Hepatocyte (in vitro differentiated cells): ENCODE measurements around the gene PSPN. TPM values are rescaled to one million over a fixed set of nuclear protein-coding genes. Genes with fewer than 3 reads are reported as not detected.

Experiments
- DNase-seq: peaks from one replicate; pipeline ENCODE4 v3.0.0-alpha.2; 2016; ENCODE audit warnings: low spot score
- H2AFZ ChIP-seq: fragments of 200-600 bp; sonication (generic); 2 replicates; pipeline ENCODE4 v1.6.0; 2016; ENCODE audit warnings: antibody characterized with exemption, mild to moderate bottlenecking
- H3K27ac ChIP-seq: fragments of 200-600 bp; sonication (generic); 2 replicates; pipeline ENCODE4 v1.5.1; 2016; ENCODE audit warnings: mild to moderate bottlenecking
- H3K27me3 ChIP-seq: fragments of 200-600 bp; sonication (generic); 2 replicates; pipeline ENCODE4 v1.6.1; 2016
- H3K36me3 ChIP-seq: fragments of 200-600 bp; sonication (generic); replicated peaks from 2 replicates; pipeline ENCODE4 v1.5.1; 2016; ENCODE audit warnings: low read depth; ENCODE audit not compliant: insufficient read depth
- H3K4me1 ChIP-seq: fragments of 200-600 bp; sonication (generic); 2 replicates; pipeline ENCODE4 v1.5.1; 2016; ENCODE audit warnings: mild to moderate bottlenecking, moderate library complexity; ENCODE audit not compliant: insufficient read depth
- H3K4me2 ChIP-seq: fragments of 200-600 bp; sonication (generic); 2 replicates; pipeline ENCODE4 v1.6.0; 2016
- H3K4me3 ChIP-seq: fragments of 200-600 bp; sonication (generic); 2 replicates; pipeline ENCODE4 v1.5.1; 2016; ENCODE audit warnings: mild to moderate bottlenecking
- H3K79me2 ChIP-seq: fragments of 200-600 bp; sonication (generic); 2 replicates; pipeline ENCODE4 v1.6.0; 2017; ENCODE audit warnings: mild to moderate bottlenecking
- H3K9me2 ChIP-seq: fragments of 200-600 bp; sonication (generic); replicated peaks from 2 replicates; pipeline ENCODE4 v1.6.0; 2017; ENCODE audit warnings: mild to moderate bottlenecking; ENCODE audit not compliant: insufficient read depth
- H3K9me3 ChIP-seq: fragments of 200-600 bp; sonication (generic); 2 replicates; pipeline ENCODE4 v1.5.1; 2016; ENCODE audit warnings: low read depth, mild to moderate bottlenecking
- H4K20me1 ChIP-seq: fragments of 200-600 bp; sonication (generic); 2 replicates; pipeline ENCODE4 v1.6.0; 2016; ENCODE audit warnings: mild to moderate bottlenecking; ENCODE audit not compliant: insufficient read depth, poor library complexity, severe bottlenecking
- EZH2 ChIP-seq: fragments of 200-600 bp; sonication (generic); IDR thresholded peaks from 2 replicates; pipeline ENCODE4 v1.6.1; 2016; ENCODE audit warnings: antibody characterized with exemption, mild to moderate bottlenecking, borderline replicate concordance
- EZH2phosphoT487 ChIP-seq: fragments of 200-600 bp; sonication (generic); IDR thresholded peaks from one replicate; pipeline ENCODE4 v1.6.1; 2018; ENCODE audit warnings: antibody characterized with exemption, mild to moderate bottlenecking, low read depth, moderate library complexity; ENCODE audit not compliant: unreplicated experiment, severe bottlenecking
- WGBS: methylation state at CpG from one replicate; pipeline ENCODE4 v1.1.6; 2016; ENCODE audit warnings: low lambda C conversion rate; ENCODE audit errors: missing lambda C conversion rate; 5-methylcytosine and 5-hydroxymethylcytosine counted together
- polyA plus RNA-seq: library from polyadenylated mRNA; unstranded; fragments of >200 nt; fragmentation: Nextera tagmentation; extraction: Ambion mirVana; gene quantifications from 2 replicates; pipeline ENCODE4 v1.2.1, GENCODE V29; 2016
- total RNA-seq: library from RNA; depleted of rRNA; stranded (reverse); fragments of >200 nt; gene quantifications from 2 replicates; pipeline ENCODE4 v1.2.3, GENCODE V29; 2014
- TF ChIP-seq, protein P1 (sequence below): fragments of 200-600 bp; sonication (generic); IDR thresholded peaks from 2 replicates; pipeline ENCODE4 v1.5.1; 2016; ENCODE audit warnings: antibody characterized with exemption, mild to moderate bottlenecking; ENCODE audit not compliant: poor library complexity

Gene PSPN
- total and polyA plus RNA-seq, 2 experiments from 2014 or later: 2.7 TPM

GRCh38 chr19:6374161-6374709 is 1.5 kb downstream of the PSPN start:
- H3K4me2 ChIP-seq: peak overlapping the region; percentile 80
- H3K79me2 ChIP-seq: peaks cover 3% of the 10 kb centered on the region
- no peak overlapping the region for H3K4me3 ChIP-seq
- H3K27me3 ChIP-seq: no peaks in the 10 kb centered on the region
- H3K9me3 ChIP-seq: no peaks in the 10 kb centered on the region
- no peaks in the 10 kb centered on the region for H4K20me1 ChIP-seq
- TF ChIP-seq EZH2 (no peak), EZH2phosphoT487 (no peak)
- TF ChIP-seq, protein P1, sequence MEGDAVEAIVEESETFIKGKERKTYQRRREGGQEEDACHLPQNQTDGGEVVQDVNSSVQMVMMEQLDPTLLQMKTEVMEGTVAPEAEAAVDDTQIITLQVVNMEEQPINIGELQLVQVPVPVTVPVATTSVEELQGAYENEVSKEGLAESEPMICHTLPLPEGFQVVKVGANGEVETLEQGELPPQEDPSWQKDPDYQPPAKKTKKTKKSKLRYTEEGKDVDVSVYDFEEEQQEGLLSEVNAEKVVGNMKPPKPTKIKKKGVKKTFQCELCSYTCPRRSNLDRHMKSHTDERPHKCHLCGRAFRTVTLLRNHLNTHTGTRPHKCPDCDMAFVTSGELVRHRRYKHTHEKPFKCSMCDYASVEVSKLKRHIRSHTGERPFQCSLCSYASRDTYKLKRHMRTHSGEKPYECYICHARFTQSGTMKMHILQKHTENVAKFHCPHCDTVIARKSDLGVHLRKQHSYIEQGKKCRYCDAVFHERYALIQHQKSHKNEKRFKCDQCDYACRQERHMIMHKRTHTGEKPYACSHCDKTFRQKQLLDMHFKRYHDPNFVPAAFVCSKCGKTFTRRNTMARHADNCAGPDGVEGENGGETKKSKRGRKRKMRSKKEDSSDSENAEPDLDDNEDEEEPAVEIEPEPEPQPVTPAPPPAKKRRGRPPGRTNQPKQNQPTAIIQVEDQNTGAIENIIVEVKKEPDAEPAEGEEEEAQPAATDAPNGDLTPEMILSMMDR: no peak
- H3K36me3 ChIP-seq: no peaks in the 10 kb centered on the region
- no peaks in the 10 kb centered on the region for H3K9me2 ChIP-seq
- peaks cover 5% of the 10 kb centered on the region for H3K4me1 ChIP-seq
- 90% methylated on average over 29 of the region's 29 CpGs for WGBS
- H3K27ac ChIP-seq: peak overlapping the region; percentile 67
- no peak overlapping the region for H2AFZ ChIP-seq
- no peak for DNase-seq

DNA sequence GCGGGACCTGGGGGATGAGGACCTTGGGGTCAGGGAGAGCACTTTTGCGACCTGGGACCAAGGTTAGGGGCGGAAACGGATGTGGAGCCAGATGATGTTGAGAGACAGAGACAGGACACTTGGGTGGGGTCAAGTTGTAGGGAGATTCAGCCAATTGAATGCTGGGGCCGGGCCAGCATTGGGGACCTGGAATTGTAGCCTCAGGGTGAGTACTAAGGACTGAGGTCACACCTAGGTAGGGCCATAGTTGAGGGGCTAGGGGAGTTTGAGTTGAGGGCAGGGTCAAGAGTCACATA is 2.0 kb downstream of the PSPN start:
- no peaks in the 10 kb centered on the region for H3K27me3 ChIP-seq
- H3K36me3 ChIP-seq: no peaks in the 10 kb centered on the region
- peaks cover 3% of the 10 kb centered on the region for H3K79me2 ChIP-seq
- H3K4me2 ChIP-seq: peak overlapping the region; percentile 80
- H3K9me2 ChIP-seq: no peaks in the 10 kb centered on the region
- no peak overlapping the region for H2AFZ ChIP-seq
- H3K9me3 ChIP-seq: no peaks in the 10 kb centered on the region
- 28% methylated on average over 5 of the region's 5 CpGs for WGBS
- TF ChIP-seq, protein P1: no peak
- TF ChIP-seq EZH2 (no peak), EZH2phosphoT487 (no peak)
- peak overlapping the region; percentile 0 for H3K4me3 ChIP-seq
- H4K20me1 ChIP-seq: no peaks in the 10 kb centered on the region
- H3K27ac ChIP-seq: peak overlapping the region; percentile 67
- H3K4me1 ChIP-seq: peaks cover 5% of the 10 kb centered on the region
- no peak for DNase-seq

DNA sequence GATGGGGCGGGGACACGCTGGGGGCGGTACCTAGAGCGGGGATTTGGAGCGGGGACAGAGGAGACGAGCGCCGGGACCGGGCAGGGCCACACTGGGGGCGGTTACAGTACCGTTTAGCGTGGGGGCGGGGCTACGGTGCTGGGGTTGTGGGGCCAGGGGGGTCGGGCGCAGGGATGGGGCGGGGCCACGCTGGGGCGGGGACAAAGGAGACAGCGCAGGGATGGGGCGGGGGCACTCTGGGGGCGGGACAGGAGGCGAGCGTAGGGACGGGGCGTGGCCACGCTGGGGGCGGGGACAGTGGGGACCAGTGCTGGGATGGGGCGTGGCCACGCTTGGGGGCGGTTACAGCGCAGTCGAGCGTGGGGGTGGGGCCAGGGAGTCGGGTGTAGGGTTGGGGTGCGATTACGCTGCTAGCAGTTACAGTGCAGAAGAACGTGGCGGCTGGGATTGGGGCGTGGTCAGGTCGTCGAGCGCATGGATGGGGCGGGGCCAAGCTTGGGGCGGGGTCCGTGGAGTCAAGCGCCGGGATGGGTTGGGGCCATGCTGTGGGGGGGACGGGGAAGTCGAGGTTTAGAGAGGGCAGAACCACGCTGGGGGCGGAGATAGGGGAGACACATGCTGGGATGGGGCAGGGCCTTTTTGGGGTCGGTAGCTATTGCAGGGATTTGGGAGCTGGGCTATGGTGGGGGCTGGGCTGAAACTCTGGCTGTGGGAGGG is 2.5 kb downstream of the PSPN start:
- H3K4me1 ChIP-seq: peaks cover 5% of the 10 kb centered on the region
- TF ChIP-seq, protein P1: no peak
- TF ChIP-seq EZH2phosphoT487 (no peak), EZH2 (no peak)

More for the DNA sequence above, 2.5 kb downstream of the PSPN start:
- Histone ChIP-seq H4K20me1 (no peaks in the 10 kb centered on the region), H3K27me3 (no peaks in the 10 kb centered on the region), H3K9me2 (no peaks in the 10 kb centered on the region), H3K36me3 (no peaks in the 10 kb centered on the region), H3K79me2 (peaks cover 3% of the 10 kb centered on the region), H3K9me3 (no peaks in the 10 kb centered on the region), H3K27ac (peak overlapping the region; percentile 99), H2AFZ (peak overlapping the region; percentile 61), H3K4me3 (peak overlapping the region; percentile 80), H3K4me2 (peak overlapping the region; percentile 80)
- peak; percentile 100 for DNase-seq
- 0% methylated on average over 6 of the region's 53 CpGs for WGBS
